GM18907 (cell line): ENCODE results near the gene ABHD1.

Experiments used
- ATAC-seq: cut with Tn5 transposase; IDR thresholded peaks from one replicate; pipeline ENCODE4 v1.9.1; 2021; ENCODE audit warnings: mild to moderate bottlenecking, moderate library complexity; ENCODE audit not compliant: unreplicated experiment

The ABHD1 gene

GRCh38 chr2:27086724-27087593 is 36.7 kb upstream of the ABHD1 start, which contains the start of gene KHK:
Gene KHK, plus strand, starts transcription at chr2:27086772. Its CDS starts 488 bp downstream, at chr2:27087260.
- peak; percentile 24 for ATAC-seq

DNA sequence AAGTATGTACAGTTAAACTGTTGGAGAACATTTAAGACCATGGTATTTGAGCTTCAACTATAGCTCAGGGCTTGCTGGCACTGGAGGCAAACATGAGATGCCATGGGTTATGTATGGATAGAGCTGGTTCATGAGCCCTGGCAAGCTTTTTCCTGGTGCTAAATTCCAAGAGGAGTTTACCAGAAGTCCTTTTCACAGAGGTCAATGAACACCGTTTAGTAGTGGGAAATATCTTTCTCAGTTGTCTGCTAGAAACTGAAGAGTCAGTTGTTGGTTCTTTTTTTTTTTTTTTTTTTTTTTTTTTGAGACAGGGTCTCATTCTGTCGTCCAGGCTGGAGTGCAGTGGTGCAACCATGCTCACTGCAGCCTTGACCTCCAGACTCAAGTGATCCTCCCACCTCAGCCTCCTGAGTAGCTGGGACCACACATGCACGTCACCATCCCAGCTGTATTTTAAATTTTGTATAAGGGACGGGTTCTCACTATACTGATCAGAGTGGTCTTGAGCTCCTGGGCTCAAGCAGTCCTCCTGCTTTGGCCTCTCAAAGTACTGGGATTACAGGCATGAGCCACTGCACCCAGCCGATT is 35.7 kb upstream of the ABHD1 start:
- ATAC-seq: no peak

- no peak for ATAC-seq
Observed at GRCh38 chr2:27088634-27089033, 35.0 kb upstream of the ABHD1 start.

- no peak for ATAC-seq
Observed at GRCh38 chr2:27089111-27089954, 34.3 kb upstream of the ABHD1 start.

GRCh38 chr2:27091746-27092695 is 31.6 kb upstream of the ABHD1 start:
- no peak for ATAC-seq

- no peak for ATAC-seq
Observed at GRCh38 chr2:27092696-27093429, 30.8 kb upstream of the ABHD1 start.

GRCh38 chr2:27093430-27094352 is 29.9 kb upstream of the ABHD1 start:
- ATAC-seq: no peak

GRCh38 chr2:27094353-27094984 is 29.1 kb upstream of the ABHD1 start:
- no peak for ATAC-seq

DNA sequence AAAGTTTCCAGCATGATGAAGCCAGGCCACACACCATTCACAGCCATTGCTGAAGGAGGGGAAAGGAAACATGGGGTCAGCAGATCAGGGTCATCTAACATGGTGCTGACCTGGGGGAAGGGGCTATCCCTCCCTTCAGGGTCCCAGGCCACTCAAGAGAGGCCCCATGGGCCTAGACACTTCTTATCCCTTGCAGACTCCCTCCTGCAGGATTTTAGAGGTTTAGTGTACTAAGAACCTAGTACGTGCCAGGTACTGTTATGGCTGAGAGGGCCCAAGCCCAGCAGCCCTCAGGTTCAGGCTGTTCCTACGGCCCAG is 28.2 kb upstream of the ABHD1 start:
- no peak for ATAC-seq

DNA sequence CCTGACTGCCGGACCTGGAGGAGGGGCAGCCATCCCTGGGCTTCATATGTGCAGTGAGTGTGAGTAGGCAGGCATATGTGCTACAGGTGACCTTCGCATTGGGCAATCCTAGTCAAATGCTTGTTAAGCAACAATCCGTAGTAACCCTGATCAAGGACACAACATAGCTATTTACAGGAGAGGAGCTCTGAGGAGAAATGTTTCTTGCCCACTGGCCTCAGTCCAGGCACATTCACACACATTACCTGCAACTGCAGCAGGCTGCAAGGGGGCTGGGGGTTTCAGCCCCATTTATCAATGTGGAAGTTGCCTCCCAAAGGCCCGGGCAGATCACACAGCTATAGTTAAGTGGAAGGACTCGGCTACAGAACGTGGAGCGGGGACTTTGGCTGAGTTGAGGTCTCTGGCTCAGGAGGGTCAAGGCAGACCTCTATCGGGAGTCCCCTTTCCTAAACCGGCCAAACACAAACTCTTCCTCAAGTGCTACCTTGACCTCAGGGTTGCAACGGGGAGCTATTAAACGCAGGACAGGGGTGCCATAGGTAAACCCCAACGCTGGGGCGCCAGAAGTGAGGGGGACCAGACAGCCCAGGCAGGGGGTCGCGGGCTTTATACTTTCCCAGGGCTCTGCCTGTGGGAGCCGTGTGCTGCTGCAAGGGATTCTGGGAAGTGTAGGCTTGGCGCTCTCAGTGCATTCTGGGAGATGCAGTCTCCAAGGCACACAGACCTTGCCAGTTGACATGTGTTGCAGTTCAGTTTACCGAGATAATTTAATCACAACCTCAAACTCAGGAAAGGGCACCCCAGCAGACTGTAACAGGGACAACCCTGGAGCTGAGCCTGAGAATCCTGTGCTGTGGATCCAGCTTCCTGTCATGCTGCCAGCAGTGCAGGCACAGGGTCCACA is 27.6 kb upstream of the ABHD1 start:
- ATAC-seq: no peak

GRCh38 chr2:27096748-27097297 is 26.8 kb upstream of the ABHD1 start:
- ATAC-seq: no peak

- no peak for ATAC-seq
Observed at GRCh38 chr2:27097341-27097740, 26.3 kb upstream of the ABHD1 start.

GRCh38 chr2:27099334-27099955 is 24.2 kb upstream of the ABHD1 start:
- no peak for ATAC-seq

DNA sequence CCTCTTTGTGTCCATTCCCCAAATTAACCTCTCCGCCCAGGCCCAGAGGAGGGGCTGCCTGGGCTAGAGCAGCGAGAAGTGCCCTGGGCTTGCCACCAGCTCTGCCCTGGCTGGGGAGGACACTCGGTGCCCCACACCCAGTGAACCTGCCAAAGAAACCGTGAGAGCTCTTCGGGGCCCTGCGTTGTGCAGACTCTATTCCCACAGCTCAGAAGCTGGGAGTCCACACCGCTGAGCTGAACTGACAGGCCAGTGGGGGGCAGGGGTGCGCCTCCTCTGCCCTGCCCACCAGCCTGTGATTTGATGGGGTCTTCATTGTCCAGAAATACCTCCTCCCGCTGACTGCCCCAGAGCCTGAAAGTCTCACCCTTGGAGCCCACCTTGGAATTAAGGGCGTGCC is 23.6 kb upstream of the ABHD1 start:
- ATAC-seq: no peak

DNA sequence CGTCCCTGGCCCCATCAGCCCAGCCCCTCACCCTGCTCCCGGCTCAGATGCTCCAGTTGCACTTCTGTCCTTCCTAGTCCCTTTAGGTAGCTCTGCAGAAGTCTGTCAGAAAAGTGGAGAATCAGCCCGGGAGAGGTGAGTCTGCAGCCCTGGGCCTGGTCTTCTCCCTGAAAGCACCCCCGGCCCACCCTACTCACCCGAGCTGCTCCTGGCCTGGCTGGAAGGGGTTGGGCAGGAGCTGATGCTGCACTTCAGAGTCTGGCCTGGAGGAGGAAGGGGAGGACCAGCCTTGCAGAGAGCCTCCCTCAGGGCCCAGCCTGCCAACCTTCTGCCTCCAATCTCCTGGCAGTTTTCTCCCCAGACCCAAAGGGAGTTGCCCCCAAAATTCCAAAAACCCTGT is 21.3 kb upstream of the ABHD1 start:
- ATAC-seq: no peak

DNA sequence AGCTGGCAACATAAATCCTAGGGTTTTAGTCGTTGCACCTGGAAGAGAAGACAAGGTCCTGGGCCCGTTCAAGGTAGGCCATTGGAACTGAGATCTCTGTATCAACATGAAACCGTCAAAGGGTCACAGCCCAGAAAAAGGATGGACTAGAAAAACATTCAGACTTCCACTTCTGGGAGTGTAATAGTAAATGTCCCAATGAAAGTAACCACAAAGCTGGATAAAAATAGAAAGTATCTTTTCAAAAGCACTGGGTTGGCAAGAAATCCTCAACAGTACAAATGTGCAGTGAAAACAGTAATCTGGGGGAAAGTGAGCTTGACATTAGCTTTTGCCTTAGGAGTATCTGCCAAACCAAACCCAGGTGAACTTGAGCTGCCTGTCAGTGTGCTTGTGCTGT is 17.6 kb upstream of the ABHD1 start:
- ATAC-seq: no peak

DNA sequence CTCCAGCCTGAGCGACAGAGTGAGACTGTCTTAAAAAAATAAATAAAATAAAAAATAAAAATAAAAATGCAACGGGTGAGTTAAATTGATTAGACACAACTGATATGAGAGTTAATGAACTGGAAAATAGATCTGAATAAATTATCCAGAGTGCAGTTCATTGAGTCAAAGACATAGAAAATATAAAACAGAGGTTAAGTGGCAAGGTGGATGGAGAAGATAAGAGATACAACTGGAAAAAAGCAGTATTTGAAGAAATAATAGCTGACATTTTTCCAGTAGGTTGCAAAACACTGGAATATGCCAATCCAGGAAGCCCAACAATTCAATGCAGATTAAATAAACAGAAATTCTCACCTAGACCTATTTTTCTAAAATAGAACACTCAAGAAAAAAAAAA is 15.4 kb upstream of the ABHD1 start:
- no peak for ATAC-seq
